Activated T-helper 9 cell treated with anti-CD3 and anti-CD28 coated beads, Interleukin-2, amount 50 U/mL, for 16 hours (primary cell): Measurements from ENCODE around the gene PBRM1.
"Not testable (repeated sequence)": the region's sequence is repeated elsewhere in the genome, so short reads cannot be mapped to it uniquely, and the experiment has no call there.

Source experiments
- DNase-seq: peaks from one replicate; pipeline ENCODE4 v3.0.0-alpha.2; 2020; ENCODE audit warnings: low read depth

Gene PBRM1

DNA sequence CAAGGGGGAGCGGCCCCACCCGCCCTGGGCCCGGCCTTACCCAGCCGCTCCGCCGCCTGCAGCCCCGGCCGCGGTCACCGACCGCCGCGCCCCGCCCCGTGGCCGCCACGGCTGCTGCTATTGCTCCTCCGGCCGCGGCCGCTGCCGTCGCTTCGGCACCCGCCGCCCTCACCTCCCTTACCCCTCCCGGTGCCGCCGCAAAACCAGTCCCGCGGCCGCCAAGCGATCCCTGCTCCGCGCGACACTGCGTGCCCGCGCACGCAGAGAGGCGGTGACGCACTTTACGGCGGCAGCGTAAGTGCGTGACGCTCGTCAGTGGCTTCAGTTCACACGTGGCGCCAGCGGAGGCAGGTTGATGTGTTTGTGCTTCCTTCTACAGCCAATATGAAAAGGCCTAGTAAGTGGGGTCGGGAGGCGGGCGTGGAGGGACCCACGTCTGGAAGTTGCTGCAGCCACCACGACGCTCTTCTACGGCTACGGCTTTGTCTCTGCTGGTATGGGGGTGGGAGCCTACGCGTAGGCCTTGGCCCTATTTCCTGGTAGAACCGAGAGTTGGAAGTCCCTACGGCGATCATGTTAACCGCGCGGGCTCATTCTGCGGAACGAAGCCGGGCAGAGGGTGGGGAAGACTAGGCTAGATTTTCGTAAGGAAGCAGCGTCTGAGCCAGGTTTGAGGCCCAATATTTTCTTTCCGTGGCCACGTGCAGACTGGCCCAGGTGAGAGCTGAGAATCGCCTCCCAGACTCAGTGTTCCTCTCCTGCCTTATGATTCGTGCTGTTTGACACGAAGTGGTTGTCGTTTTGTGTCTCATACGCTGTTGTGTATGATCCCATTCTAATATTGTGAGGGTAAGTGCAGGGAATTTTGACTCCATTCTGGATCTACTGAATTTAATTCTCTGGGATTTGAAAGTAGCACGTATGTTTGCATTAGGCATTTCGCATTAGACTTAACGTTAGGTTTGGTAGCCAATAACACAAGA, at the start of gene PBRM1, which contains the start of gene GNL3:
TSS of gene PBRM1 (minus strand) at position 205 of the 983 bp plus-strand sequence.
TSS of gene GNL3 (plus strand) at position 324 of the 983 bp plus-strand sequence. CDS start at position 385, 61 bp downstream.
- peak; percentile 90 for DNase-seq

DNA sequence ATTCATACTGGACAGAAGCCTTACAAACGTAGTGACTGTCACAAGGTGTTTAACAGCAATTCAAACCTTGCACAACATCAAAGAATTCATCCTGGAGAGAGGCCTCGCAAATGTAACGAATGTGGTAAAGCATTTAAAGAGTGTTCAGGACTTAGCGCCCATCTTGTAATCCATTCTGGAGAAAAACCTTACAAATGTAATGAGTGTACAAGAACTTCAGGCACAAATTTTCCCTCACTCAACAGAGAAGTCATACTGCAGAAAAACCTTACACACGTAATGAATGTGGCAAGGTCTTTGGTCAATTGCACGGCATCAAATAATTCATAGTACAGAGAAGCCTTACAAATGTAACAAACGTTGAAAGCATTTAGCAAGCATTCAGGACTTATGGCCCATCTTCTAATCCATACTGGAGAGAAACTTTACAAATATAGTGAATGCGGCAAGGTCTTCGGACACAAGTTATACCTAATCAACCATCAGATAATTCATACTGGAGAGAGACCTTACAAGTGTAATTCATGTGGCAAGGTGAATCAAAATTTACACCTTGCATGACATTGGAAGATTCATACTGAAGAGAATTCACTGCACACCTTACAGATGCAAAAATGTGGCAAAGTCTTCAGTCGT, 47.7 kb upstream of the PBRM1 start:
- DNase-seq: no peak

DNA sequence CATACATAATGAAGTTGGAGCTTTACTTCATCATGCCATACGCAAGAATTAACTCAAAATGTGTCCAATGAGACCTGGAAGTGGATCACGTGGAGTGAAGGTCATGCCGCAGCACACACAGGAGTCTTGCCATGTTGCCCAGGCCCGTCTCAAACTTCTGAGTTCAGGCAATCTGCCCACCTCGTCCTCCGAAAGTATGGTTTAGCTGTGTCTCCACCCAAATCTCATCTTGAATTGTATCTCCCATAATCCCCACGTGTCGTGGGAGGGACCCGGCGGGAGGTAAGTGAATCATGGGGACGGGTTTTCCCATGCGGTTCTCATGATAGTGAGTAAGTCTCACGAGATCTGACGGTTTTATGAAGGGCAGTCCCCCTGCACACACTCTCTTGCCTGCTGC, 45.9 kb upstream of the PBRM1 start:
- no peak for DNase-seq

DNA sequence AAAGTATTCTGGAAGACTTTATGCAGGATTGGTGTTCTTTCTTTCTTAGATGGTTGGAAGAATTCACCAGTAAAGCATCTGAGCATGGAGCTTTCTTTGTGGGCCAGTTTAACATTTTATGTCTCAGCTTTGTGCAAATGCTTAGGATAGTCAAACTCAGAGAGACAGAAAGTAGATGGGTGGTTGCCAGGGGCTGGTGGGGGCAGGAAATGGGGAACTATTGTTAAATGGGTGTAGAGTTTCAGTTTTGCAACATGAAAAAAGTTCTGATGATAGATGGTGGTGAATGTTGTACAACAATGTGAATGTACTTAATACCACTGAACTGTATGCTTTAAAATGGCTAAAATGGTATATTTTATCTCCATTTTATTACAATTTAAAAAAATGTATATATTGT, 45.0 kb upstream of the PBRM1 start:
- no peak for DNase-seq

DNA sequence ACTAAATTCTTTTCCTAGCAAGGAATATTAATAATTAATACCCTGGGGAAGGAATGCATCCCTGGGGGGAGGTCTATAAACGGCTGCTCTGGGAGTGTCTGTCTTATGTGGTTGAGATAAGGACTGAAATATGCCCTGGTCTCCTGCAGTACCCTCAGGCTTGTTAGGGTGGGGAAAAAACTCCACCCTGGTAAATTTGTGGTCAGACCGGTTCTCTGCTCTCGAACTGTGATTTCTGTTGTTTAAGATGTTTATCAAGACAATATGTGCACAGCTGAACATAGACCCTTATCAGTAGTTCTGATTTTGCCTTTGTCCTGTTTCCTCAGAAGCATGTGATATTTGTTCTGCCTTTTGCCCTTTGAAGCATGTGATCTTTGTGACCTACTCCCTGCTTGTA, 43.0 kb upstream of the PBRM1 start:
- DNase-seq: not testable (repeated sequence)

DNA sequence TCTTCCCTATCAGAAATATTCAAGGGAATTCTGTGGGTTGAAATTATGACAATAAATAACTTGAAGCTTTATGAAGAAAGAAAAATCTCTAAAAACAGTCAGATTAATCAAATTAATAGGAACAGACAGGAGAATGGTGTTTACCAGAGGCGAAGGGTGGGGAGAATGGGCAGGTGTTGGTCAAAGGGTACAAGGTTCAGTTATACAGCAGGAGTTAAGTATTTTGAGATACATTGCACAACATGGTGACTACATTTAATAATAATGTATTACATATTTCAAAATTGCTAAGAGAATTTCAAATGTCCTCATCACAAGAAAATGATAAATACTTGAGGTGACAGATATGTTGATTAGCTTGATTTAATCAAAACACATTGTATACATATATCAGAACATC, 38.8 kb upstream of the PBRM1 start:
- no peak for DNase-seq

DNA sequence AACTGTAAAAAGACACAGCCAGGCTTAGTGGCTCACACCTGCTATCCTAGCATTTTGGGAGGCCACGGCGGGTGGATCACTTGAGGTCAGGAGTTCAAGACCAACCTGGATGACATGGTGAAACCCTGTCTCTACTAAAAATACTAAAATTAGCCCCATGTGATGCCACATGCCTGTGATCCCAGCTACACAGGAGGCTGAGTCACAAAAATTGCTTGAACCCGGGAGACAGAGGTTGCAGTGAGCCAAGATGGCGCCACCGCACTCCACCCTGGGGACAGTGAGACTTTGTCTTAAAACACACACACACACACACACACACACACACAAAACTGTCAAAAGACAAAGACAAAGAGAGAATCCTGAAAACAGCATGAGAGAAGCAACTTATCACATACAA, 38.2 kb upstream of the PBRM1 start:
- DNase-seq: no peak

DNA sequence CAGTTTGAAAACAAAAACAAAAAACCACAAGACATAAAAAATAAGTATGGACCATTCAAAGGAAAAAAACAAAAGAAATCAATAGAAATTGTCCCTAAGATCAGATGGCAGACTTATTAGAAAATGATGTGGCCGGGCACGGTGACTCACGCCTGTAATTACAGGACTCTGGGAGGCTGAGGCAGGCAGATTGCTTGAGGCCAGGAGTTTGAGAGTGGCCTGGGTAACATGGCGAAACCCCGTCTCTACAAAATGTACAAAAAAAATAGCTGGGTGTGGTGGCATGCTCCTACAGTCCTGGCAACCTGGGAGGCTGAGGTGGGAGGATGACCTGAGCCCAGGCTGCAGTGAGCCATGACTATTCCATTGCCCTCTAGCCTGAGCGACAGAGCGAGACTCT, 36.8 kb upstream of the PBRM1 start:
- no peak for DNase-seq

DNA sequence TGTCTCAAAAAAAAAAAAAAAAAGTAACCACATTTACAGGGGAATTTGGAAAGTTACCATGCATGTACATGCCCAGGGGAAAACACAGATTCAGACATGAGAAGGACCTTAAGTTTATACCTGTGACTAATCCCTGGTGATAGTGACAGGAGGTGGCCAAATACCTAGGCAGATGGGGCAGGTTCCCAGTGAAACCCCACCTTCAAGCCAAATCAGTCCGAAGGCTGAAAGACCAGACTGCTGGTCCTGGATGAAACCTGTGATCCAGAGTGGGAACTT, 36.0 kb upstream of the PBRM1 start:
- no peak for DNase-seq

DNA sequence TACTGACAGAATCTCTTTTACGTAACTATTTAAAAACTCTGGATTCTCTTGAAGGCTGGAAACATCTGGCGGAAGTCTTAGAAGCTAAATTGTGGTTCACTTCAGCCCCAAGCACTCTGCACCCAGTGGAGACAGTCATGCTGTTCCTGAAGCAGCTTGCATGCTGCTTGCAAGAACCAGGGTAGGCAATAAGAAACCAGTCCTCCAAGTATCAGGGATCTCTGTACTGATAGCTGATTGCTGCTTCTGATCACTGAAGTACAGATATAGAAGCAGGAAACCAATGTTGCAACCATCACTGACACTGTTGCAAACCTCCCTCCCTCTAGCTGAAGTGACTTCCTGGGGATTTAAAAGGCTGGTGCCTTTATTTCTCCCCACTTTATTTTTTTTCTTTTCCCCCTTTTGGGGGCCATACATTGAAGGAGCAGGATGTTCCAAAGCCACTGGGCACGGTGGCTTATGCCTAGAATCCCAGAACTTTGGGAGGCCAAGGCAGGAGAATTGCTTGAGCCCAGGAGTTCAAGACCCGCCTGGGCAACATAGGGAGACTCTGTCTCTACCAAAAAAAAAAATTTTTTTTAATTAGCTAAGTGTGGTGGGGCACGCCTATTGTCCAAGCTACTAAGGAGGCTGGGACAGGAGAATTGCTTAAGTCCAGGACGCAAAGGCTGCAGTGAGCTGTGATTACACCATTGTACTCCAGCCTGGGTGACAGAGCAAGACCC, 35.5 kb upstream of the PBRM1 start:
- no peak for DNase-seq

DNA sequence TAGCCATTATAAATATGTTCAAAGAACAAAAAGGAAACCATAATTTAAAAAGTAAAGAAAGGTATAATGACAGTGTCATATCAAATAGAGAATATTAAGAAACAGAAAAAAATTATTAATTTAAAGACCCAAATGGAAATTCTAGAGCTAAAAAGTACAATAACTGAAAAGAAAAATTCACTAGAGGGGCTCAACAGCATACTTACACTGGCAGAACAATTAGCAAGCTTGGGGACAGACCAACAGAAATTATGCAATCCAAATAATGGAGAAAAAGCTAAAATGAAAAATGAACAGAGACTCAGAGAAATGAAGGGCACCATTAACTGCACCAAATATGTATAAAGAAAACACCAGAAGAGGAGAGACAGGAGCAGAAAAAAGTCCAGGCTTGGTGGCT, 33.9 kb upstream of the PBRM1 start:
- DNase-seq: no peak

DNA sequence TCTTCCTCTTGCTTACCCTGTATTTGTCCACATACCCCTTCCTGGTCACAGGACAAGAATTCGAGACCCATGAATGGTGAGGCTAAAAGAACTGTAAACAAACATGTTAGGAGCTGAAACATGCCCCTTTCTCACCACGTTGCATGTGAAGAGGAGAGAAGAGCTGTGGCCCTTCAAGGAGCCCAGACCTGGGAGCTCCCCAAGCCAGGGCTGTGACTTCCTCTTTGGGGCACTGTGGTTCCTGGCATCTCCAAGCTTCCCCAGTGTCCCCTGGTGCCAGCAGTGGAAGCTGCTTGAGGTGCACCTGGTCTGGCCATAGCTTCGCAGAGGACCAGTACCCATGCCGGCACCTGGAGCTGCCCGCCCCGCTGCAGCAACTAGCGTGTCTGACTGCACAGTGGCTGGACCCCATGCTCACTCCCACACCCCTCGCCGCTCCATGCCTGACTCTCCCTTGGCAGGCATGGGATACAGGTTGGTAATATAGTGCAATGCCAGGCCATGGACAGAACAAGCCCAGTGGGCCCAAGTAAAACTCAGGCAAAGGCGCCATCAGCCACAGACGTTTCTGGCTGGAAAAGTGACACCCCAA, 30.1 kb upstream of the PBRM1 start:
- no peak for DNase-seq

DNA sequence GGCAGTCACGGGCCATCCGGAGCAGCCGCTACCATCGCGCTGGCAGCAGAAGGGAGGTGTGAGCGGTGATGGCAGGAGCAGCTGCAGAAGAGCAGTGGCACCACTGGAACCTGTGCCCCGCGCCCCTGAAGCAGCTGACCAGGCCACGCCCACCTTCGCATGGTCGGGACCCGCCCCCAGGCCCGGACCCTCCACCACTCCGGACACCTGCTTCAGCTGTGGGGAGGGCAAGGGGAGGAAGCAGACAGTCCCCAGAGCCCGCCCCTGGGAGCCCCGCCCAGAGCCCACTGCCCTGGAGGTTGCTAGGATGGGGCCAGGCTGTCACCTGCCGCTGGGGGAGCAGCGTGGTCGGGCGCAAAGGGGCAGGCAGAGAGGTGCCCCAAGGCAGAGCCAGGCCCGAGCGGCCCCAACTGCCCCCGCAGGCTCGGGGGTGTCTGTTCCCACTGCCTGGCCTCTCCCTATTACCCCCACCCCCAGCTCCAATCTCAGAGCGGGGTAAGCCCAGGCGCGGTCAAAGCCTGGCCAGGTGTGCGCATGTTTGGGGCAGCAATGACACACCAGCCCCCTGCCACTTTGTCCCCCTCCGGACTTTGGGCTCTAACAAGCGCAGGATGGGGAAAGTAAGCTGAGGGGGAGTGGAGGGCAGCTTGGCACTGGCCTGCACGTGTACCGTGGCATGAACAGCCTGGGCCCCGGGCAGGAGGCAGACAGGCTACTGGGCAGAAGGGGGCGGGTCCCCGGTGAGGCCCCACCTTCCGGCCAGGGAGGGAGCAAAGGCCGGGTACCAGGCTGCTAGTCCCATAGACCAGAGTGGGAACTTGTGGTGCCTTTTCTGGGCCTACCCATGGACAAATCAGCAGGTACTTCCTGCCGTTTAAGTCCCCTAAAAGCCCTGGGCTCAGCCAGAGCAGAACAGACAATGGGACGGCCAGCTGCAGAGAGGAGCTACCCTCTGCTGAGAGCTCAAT, 28.9 kb upstream of the PBRM1 start:
- DNase-seq: no peak

DNA sequence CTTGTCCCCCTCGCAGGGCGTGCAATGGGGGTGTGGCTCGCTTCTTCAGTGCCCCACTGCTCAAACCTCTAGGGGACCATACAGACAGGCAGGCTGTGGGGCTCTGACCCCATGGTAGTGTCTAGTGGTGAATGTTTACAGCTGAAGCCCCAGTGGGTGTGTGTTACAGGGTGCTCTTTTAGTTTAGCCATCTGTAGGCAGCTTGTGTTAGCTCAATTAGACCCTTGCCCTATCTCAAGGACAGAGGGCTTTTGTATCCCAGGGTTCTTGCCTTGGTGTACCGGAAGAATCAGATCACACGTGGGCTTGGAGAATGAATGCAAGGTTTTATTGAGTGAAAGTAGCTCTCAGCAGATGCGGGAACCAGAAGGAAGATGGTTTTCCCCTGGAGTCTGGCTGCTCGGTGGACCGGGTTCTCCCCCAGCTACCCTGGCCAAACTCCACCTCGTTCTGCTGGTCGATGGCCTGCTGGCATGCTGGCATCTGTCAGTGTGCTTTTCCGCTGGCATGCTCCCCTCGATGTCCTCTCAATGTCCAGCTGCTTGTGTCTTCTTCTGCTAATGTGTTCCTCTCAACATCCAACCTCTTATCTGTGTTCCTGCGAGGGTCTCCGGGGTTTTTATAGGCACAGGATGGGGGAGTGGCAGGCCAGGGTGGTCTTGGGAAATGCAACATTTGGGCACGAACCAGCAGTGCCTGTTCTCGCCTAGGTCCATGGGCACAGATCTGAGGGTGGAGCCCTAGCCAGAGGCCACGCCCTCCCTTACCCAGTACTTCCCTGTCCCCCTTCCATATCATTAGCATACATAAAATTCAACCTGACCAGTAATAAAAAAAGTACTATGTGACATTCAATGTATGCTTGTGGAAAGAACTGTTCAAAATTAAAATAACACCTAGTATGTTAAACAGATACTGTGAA, 26.8 kb upstream of the PBRM1 start:
- no peak for DNase-seq

DNA sequence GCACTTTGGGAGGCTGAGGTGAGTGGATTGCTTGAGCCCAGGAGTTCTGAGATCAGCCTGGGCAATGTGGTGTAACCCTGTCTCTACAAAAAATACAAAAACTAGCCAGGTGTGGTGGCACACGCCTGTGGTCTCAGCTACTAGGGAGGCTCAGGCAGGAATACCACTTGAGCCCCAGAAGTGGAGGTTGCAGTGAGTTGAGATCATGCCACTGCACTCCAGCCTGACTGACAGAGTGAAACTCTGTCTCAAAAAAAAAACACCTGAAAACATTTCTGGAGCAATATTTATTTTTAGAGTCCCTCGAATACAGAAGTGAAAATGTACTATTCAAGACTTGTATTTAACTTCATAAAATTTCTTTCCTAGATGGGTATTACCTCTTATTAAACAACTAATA, 24.8 kb upstream of the PBRM1 start:
- no peak for DNase-seq

DNA sequence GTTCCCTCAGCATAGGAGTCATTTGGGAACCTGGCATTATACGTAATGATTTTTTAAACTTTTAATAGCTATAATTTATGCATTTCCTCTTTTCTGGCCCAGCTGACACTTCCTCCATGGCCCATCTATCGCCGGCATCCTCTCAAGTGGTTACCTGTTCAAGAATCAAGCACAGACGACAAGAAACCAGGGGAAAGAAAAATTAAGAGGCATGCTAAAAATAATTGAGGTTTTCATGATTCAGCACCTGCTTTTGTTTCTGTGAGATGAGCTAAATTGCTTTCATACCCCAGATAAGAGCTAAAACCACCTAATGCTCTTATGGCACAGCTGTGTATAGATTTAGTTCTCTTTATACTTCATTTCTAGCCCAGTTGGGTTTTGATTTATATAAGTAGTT, 21.9 kb upstream of the PBRM1 start:
- DNase-seq: no peak

DNA sequence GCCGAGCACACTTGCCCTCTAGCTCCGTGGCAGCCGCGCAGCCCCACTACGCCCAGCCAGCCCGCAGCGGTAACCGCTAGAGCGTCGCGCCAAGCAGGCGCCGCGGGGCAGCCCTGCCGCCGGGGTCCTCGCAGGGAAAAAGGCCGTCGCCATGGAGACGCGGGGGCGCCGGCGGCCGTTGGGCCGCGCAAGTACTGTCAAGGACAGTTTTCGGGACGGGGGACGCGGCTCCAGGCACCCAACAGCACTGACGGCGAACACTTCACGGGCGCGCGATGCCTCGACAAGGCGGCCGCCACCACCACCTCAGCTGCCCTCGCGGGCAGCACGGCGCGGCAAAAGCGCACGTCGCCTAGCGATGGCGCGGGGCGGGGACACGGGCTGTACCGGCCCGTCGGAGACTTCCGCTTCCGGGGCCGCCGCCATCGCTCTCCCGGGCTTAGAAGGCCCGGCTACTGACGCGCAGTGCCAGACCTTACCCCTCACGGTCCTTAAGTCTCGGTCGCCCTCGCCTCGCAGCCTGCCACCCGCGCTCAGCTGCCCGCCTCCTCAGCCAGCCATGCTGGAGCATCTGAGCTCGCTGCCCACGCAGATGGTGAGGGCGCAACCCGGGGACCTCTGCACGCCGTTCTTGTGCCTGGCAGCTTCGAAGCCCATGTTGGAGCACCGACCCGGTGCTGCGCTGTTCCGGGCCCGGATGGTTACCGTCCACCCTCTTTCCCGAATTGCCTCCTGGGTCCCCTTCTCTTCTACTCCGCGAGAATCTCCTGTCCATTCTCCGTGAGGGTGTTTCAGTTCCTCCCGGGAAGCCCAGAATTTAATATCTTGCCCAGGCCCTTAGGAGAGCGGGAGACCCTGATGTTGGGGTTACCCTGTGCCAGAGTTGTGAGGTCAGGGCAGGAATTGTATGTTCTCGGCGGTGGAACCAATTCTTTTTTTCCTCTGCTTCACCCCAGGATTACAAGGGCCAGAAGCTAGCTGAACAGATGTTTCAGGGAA, 20.3 kb upstream of the PBRM1 start, which contains the start of the genes GLT8D1 and SPCS1:
TSS of gene GLT8D1 (minus strand) at position 104 of the 999 bp plus-strand sequence. CDS start 5,331 bp downstream, outside the sequence.
TSS of gene SPCS1 (plus strand) at position 419 of the 999 bp plus-strand sequence. CDS start at position 560, 141 bp downstream.
- peak; percentile 80 for DNase-seq

DNA sequence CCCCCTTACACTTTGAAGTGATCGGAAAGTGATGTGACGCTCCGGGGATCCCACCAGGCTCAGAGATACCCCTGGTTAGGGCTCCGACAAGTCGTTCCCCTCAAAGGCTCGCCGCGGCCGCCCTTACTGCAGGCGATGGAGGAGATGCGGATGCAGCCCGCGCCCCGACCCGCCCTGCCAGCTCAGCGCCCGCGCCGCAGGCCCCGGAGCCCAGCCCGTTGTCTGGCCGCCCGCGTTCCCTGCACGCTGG, 19.6 kb upstream of the PBRM1 start:
- DNase-seq: no peak
